ENCODE data around the gene RARG.

Gene RARG

DNA sequence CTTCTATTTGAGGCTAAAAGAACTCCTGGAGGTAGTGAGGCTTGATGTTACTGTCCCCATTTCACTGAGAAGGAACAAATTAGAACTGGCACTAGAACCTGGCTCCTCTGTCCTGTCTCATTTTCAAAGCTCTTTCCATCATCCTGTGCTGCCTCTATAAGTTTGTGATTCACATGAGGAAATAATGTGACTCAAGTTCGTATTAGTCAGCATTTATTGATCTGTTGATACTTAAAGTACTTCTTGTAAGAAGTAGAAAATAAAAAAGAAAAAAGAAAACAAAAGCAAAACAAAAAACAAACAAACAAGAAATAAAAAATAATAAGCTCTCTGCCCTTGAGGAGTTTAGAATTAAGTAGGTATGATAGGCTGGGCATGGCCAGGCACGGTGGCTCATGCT lies 33.8 kb upstream of the RARG start:
- TF ChIP-seq ZBTB7A (IDR thresholded peaks at IDR 0.05; ENCODE audit: low read depth) (no peak), EGR1 (IDR thresholded peaks at IDR 0.05) (no peak), CEBPB (IDR thresholded peaks at IDR 0.05) (no peak), EP300 (IDR thresholded peaks at IDR 0.05; ENCODE audit: borderline replicate concordance) (no peak), FOXM1 (IDR thresholded peaks at IDR 0.05; ENCODE audit: borderline replicate concordance, low read depth) (no peak), TAF1 (IDR thresholded peaks at IDR 0.05; ENCODE audit: low read depth) (no peak)
- TF ChIP-seq, protein P1, sequence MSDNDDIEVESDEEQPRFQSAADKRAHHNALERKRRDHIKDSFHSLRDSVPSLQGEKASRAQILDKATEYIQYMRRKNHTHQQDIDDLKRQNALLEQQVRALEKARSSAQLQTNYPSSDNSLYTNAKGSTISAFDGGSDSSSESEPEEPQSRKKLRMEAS (IDR thresholded peaks at IDR 0.05), result no peak
- TF ChIP-seq, protein P2, sequence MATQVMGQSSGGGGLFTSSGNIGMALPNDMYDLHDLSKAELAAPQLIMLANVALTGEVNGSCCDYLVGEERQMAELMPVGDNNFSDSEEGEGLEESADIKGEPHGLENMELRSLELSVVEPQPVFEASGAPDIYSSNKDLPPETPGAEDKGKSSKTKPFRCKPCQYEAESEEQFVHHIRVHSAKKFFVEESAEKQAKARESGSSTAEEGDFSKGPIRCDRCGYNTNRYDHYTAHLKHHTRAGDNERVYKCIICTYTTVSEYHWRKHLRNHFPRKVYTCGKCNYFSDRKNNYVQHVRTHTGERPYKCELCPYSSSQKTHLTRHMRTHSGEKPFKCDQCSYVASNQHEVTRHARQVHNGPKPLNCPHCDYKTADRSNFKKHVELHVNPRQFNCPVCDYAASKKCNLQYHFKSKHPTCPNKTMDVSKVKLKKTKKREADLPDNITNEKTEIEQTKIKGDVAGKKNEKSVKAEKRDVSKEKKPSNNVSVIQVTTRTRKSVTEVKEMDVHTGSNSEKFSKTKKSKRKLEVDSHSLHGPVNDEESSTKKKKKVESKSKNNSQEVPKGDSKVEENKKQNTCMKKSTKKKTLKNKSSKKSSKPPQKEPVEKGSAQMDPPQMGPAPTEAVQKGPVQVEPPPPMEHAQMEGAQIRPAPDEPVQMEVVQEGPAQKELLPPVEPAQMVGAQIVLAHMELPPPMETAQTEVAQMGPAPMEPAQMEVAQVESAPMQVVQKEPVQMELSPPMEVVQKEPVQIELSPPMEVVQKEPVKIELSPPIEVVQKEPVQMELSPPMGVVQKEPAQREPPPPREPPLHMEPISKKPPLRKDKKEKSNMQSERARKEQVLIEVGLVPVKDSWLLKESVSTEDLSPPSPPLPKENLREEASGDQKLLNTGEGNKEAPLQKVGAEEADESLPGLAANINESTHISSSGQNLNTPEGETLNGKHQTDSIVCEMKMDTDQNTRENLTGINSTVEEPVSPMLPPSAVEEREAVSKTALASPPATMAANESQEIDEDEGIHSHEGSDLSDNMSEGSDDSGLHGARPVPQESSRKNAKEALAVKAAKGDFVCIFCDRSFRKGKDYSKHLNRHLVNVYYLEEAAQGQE (IDR thresholded peaks at IDR 0.05; ENCODE audit: low read depth), result no peak

DNA sequence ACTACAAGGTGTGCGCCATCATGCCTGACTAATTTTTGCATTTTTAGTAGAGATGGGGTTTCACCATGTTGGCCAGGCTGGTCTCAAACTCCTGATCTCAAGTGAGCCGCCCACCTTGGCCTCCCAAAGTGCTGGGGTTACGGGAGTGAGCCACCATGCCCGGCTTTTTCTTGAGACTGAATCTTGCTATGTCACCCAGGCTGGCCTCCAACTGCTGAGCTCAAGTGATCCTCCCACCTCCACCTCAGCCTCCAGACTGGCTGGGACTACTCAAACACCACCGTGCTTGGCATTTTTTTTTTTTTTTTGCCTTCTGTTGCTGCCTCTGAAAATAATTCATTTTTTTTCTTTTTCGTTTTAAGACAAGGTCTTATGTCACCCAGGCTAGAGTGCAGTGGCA lies 27.9 kb upstream of the RARG start:
- TF ChIP-seq CEBPB (IDR thresholded peaks at IDR 0.05) (no peak), NFIC (IDR thresholded peaks at IDR 0.05) (no peak), TAF1 (IDR thresholded peaks at IDR 0.05; ENCODE audit: low read depth) (no peak), TCF12 (IDR thresholded peaks at IDR 0.05; ENCODE audit: low read depth) (no peak), FOXM1 (IDR thresholded peaks at IDR 0.05; ENCODE audit: borderline replicate concordance, low read depth) (no peak), RAD21 (IDR thresholded peaks at IDR 0.05; ENCODE audit: low read depth) (no peak), ZBTB7A (IDR thresholded peaks at IDR 0.05; ENCODE audit: low read depth) (no peak), EP300 (IDR thresholded peaks at IDR 0.05; ENCODE audit: borderline replicate concordance) (no peak), YY1 (IDR thresholded peaks at IDR 0.05; ENCODE audit: low read depth) (no peak), CREB1 (IDR thresholded peaks at IDR 0.05; ENCODE audit: low read depth) (no peak), EGR1 (IDR thresholded peaks at IDR 0.05) (no peak), TEAD4 (IDR thresholded peaks at IDR 0.05) (no peak)
- TF ChIP-seq, protein P1 (IDR thresholded peaks at IDR 0.05), result no peak
- TF ChIP-seq, protein P3, sequence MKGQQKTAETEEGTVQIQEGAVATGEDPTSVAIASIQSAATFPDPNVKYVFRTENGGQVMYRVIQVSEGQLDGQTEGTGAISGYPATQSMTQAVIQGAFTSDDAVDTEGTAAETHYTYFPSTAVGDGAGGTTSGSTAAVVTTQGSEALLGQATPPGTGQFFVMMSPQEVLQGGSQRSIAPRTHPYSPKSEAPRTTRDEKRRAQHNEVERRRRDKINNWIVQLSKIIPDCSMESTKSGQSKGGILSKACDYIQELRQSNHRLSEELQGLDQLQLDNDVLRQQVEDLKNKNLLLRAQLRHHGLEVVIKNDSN (IDR thresholded peaks at IDR 0.05), result no peak
- TF ChIP-seq, protein P2 (IDR thresholded peaks at IDR 0.05; ENCODE audit: low read depth), result no peak

DNA sequence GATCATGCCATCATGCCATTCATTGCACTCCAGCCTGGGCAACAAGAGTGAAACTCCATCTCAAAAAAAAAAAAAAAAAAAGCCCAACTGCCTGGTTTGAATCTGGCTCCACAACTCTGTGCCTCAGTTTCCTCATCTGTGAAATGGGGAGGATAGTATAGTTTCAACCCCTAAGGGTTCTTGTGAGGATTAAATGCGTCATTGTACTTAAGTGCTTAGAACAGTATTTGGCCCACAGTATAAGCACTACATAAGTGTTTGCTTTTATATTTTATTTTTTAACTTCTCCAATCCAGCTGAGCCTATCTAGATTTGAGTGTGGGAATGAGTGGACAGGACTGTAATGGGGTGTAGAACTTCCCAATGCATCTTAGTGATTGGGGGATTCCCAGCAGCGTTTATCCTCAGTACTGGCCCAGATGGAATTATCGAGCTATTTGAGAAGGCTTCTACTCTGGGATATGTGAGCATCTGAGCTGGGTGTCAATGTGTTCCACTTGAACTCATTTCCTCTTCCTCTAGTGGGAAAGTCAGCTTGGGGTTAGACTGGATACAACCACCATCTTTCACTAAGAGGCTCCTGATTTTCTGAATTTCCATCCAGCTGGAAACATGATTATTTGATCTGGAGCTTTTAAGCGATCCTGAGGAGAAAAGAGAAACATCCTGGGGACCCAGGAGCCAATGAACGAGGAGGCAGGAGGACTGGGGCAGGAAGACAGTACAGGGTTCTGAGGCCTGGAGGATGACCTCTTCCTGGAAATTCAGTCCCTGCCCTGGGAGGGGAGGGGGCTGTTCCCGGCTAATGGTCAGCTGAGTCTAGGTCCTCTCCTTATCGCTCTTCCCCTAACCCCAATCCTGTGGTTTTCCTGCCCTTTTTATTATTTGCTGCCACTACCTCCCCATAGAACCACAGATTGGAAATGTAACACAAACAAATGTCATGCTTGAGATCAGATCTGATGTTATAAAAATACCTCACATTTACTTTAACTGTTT lies 26.8 kb upstream of the RARG start:
- TF ChIP-seq EP300 (IDR thresholded peaks at IDR 0.05; ENCODE audit: borderline replicate concordance), result no peak
- no peak for TF ChIP-seq NFIC (IDR thresholded peaks at IDR 0.05)
- no peak for TF ChIP-seq TCF12 (IDR thresholded peaks at IDR 0.05; ENCODE audit: low read depth)
- TF ChIP-seq, protein P1 (IDR thresholded peaks at IDR 0.05), result no peak
- TF ChIP-seq YY1 (IDR thresholded peaks at IDR 0.05; ENCODE audit: low read depth), result no peak
- TF ChIP-seq, protein P2 (IDR thresholded peaks at IDR 0.05; ENCODE audit: low read depth), result no peak
- TF ChIP-seq TEAD4 (IDR thresholded peaks at IDR 0.05), result no peak
- TF ChIP-seq, protein P3 (IDR thresholded peaks at IDR 0.05), result no peak

DNA sequence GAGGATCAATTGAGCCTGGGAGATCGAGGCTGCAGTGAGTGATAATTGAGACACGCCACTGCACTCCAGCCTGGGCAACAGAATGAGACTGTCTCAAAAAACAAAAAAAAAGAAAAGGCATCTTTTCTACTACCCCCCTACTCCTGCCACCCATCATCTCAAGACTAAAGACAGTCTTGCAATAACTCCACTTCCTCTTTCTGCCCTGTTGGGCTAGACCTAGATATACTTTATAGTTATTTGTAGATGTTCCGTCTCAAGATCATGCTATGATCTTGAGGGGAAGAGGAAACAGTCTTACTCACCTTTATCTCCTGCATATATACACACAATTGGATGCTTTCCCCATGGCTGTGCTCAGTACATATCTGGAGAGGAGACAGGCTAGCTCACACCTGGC lies 24.0 kb upstream of the RARG start:
- TF ChIP-seq TEAD4 (IDR thresholded peaks at IDR 0.05) (no peak), ZBTB7A (IDR thresholded peaks at IDR 0.05; ENCODE audit: low read depth) (no peak)

All from Ishikawa (cell line).